IMR-90 (cell line): ENCODE measurements around the gene FRMD5. TPM values are rescaled to one million over a fixed set of nuclear protein-coding genes. Genes with fewer than 3 reads are reported as not detected.
"Not testable (repeated sequence)": the region's sequence is repeated elsewhere in the genome, so short reads cannot be mapped to it uniquely, and the experiment has no call there.

ENCODE experiments used
- ATAC-seq: fragments of 200-7000 bp; cut with Tn5 transposase; 2 replicates; pipeline ENCODE4 v1.9.1; 2020; ENCODE audit warnings: low read depth, mild to moderate bottlenecking, moderate library complexity
- BruUV-seq: library from RNA; stranded (reverse); fragments of 400-500 nt; replicated peaks from 2 replicates; lab custom pipeline; 2021; lab: Mats Ljungman, UMichigan
- CTCF ChIA-PET: fragments of 300-600 bp; formaldehyde crosslinking; extraction: SDS; loops from one replicate; lab custom pipeline; 2021; ENCODE audit warnings: antibody characterized with exemption; lab: Yijun Ruan, JAX
- POLR2A ChIA-PET: fragments of 300-600 bp; sonication (Branson Sonifier 250); formaldehyde crosslinking; loops from one replicate; lab custom pipeline; 2022; ENCODE audit warnings: antibody characterized with exemption; ENCODE audit not compliant: unreplicated experiment; lab: Charles Lee
- DNase-seq: peaks from one replicate; pipeline ENCODE4 v3.0.0; 2013
- H2AFZ ChIP-seq: replicated peaks from 2 replicates; pipeline ENCODE3; 2013; ENCODE audit warnings: low read length, mild to moderate bottlenecking; ENCODE audit not compliant: poor library complexity
- H2AK5ac ChIP-seq: 2 replicates; pipeline ENCODE4 v1.6.1; 2013; ENCODE audit warnings: low read depth, low read length, inconsistent platforms
- H2AK9ac ChIP-seq: replicated peaks from 2 replicates; pipeline ENCODE3; 2013; ENCODE audit warnings: mild to moderate bottlenecking, low read depth, low read length, moderate library complexity; ENCODE audit not compliant: poor library complexity
- H2BK120ac ChIP-seq: 2 replicates; pipeline ENCODE4 v1.6.1; 2013; ENCODE audit warnings: low read depth, low read length, inconsistent platforms
- H2BK15ac ChIP-seq: 3 replicates; pipeline ENCODE4 v1.6.1; 2013; ENCODE audit warnings: low read depth, low read length, inconsistent platforms
- H2BK20ac ChIP-seq: 2 replicates; pipeline ENCODE4 v1.6.1; 2013; ENCODE audit warnings: low read depth, mild to moderate bottlenecking, inconsistent platforms, low read length, moderate library complexity
- H2BK5ac ChIP-seq: 2 replicates; pipeline ENCODE4 v1.6.1; 2013; ENCODE audit warnings: mild to moderate bottlenecking, low read depth, low read length, inconsistent platforms; ENCODE audit not compliant: poor library complexity, severe bottlenecking
- H3K14ac ChIP-seq: replicated peaks from 2 replicates; pipeline ENCODE4 v1.6.1; 2013; ENCODE audit warnings: low read depth, low read length, inconsistent platforms
- H3K18ac ChIP-seq: 2 replicates; pipeline ENCODE4 v1.6.1; 2013; ENCODE audit warnings: low read depth, low read length, control low read depth
- H3K23ac ChIP-seq: 2 replicates; pipeline ENCODE4 v1.6.1; 2013; ENCODE audit warnings: low read depth, low read length, inconsistent platforms
- H3K27ac ChIP-seq: 2 replicates; pipeline ENCODE4 v1.5.1; 2013; ENCODE audit warnings: mild to moderate bottlenecking, control low read depth, low read length; ENCODE audit not compliant: insufficient read depth
- H3K27me3 ChIP-seq: 2 replicates; pipeline ENCODE4 v1.6.1; 2013; ENCODE audit warnings: low read length; ENCODE audit not compliant: control insufficient read depth, insufficient read depth
- H3K36me3 ChIP-seq: 2 replicates; pipeline ENCODE4 v1.6.1; 2013; ENCODE audit warnings: low read length, mixed read lengths; ENCODE audit not compliant: control insufficient read depth, insufficient read depth
- H3K4ac ChIP-seq: 2 replicates; pipeline ENCODE4 v1.6.1; 2013; ENCODE audit warnings: low read depth, low read length, inconsistent platforms
- H3K4me1 ChIP-seq: 2 replicates; pipeline ENCODE4 v1.6.1; 2013; ENCODE audit warnings: low read length, mixed read lengths; ENCODE audit not compliant: control insufficient read depth, insufficient read depth
- H3K4me2 ChIP-seq: 2 replicates; pipeline ENCODE4 v1.6.1; 2013; ENCODE audit warnings: low read depth, mild to moderate bottlenecking, control low read depth, low read length, moderate library complexity
- H3K4me3 ChIP-seq: 2 replicates; pipeline ENCODE4 v1.5.1; 2013; ENCODE audit warnings: low read depth, mild to moderate bottlenecking, control low read depth, low read length, moderate library complexity; ENCODE audit not compliant: insufficient read depth
- H3K56ac ChIP-seq: 2 replicates; pipeline ENCODE4 v1.6.1; 2013; ENCODE audit warnings: low read length, inconsistent platforms; ENCODE audit not compliant: insufficient read depth; ENCODE audit errors: extremely low read depth
- H3K79me1 ChIP-seq, 2 experiments: 2 replicates each; pipeline ENCODE4 v1.6.1; 2013; ENCODE audit warnings: low read length in 2 of 2, inconsistent platforms in 1 of 2, low read depth in 1 of 2
- H3K9ac ChIP-seq: 2 replicates; pipeline ENCODE4 v1.6.1; 2013; ENCODE audit warnings: low read depth, low read length, control low read depth
- H3K9me1 ChIP-seq: 2 replicates; pipeline ENCODE4 v1.6.1; 2013; ENCODE audit warnings: low read length, inconsistent platforms; ENCODE audit not compliant: insufficient read depth
- H3K9me3 ChIP-seq: 2 replicates; pipeline ENCODE4 v1.6.1; 2013; ENCODE audit warnings: low read length; ENCODE audit not compliant: control insufficient read depth, insufficient read depth
- H4K20me1 ChIP-seq: 2 replicates; pipeline ENCODE4 v1.6.1; 2013; ENCODE audit warnings: low read length, inconsistent platforms; ENCODE audit not compliant: insufficient read depth
- H4K5ac ChIP-seq: 2 replicates; pipeline ENCODE4 v1.6.1; 2013; ENCODE audit warnings: mild to moderate bottlenecking, low read depth, low read length, control low read depth
- H4K8ac ChIP-seq, 2 experiments: 2 replicates each; pipeline ENCODE4 v1.6.1; 2013; ENCODE audit warnings: low read depth in 2 of 2, low read length in 2 of 2, control low read depth in 1 of 2, inconsistent platforms in 1 of 2
- H4K91ac ChIP-seq: 2 replicates; pipeline ENCODE4 v1.6.1; 2013; ENCODE audit warnings: low read depth, low read length, inconsistent platforms; ENCODE audit not compliant: insufficient read depth
- MAFK ChIP-seq: IDR thresholded peaks from 2 replicates; pipeline ENCODE4 v1.6.1; 2012; ENCODE audit warnings: low read depth, low read length, improper control_type of control experiment
- RCOR1 ChIP-seq: IDR thresholded peaks from 2 replicates; pipeline ENCODE4 v1.6.1; 2012; ENCODE audit warnings: mild to moderate bottlenecking, low read length, improper control_type of control experiment; ENCODE audit not compliant: insufficient replicate concordance
- WGBS, 2 experiments: methylation state at CpG; one replicate each; pipeline versions ENCODE4 v1.1.5 to v1.1.7; 2013; ENCODE audit warnings: missing lambda C conversion rate in 2 of 2; ENCODE audit not compliant: insufficient read length in 1 of 2; ENCODE audit errors: extremely low coverage in 2 of 2; 5-methylcytosine and 5-hydroxymethylcytosine counted together
- dilution Hi-C: fragments of 300-500 bp; cut with HindIII; formaldehyde crosslinking; loops from one replicate; pipeline ENCODE4 v1.14.3; 2018; ENCODE audit warnings: low sequenced_read_pairs; ENCODE audit not compliant: unreplicated experiment
- in situ Hi-C: fragments of 300-500 bp; cut with MboI; formaldehyde crosslinking; loops from 3 replicates; pipeline ENCODE4 v1.14.3; 2019; ENCODE audit warnings: low sequenced_read_pairs, inconsistent platforms, mixed read lengths
- intact Hi-C: fragments of 100-400 bp; cut with micrococcal nuclease; formaldehyde crosslinking; loops from 2 replicates; pipeline ENCODE4 v1.10.0; 2022
- polyA plus RNA-seq, 3 experiments: library from polyadenylated mRNA; depleted of rRNA; stranded (reverse); fragments of >200 nt; gene quantifications; 2 replicates each; pipeline ENCODE4 v1.2.3, GENCODE V29; 2012; ENCODE audit warnings: low replicate concordance in 1 of 3
- total RNA-seq: library from RNA; depleted of rRNA; stranded (reverse); fragments of >200 nt; gene quantifications from 2 replicates; pipeline ENCODE4 v1.2.3, GENCODE V29; 2012
- TF ChIP-seq, protein P1 (sequence below): conservative IDR thresholded peaks from 2 replicates; pipeline ENCODE4 v1.5.1; 2012; ENCODE audit warnings: mild to moderate bottlenecking, low read depth, low read length, improper control_type of control experiment

The FRMD5 gene
- total and polyA plus RNA-seq, 2 of the 4 experiments (the other 2 are of a cell fraction): 4.1 to 5.4 TPM

DNA sequence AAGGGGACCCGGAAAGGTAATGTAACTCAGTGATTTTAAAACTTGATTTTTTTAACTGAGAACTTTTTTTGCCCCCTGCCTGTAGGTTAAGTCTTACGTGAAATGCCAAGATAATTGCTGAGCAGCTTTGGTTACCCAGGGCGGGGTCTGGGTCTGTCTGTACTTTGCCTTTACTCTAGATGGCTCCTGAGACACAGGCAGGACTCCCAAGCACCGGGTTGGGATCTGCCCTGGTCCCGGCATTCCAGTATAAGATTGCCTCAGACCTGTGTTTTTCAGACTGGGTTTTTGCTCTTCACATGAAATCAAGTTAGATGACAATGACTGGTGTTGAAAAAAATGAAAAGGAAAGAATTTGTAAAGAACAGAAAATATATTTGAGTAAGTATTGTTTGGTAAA, 328.0 kb downstream of the FRMD5 start:
- dilution Hi-C loops (no loop called here), in situ Hi-C loops (no loop called here), intact Hi-C loops (no loop called here)
- POLR2A ChIA-PET: interaction anchor here (0.6 kb wide), 1 partner anchor 26 kb away, joined by 9 read pairs; no protein-coding TSS in a partner anchor
- H4K20me1 ChIP-seq: no peaks in the 10 kb centered on the region
- H2BK15ac ChIP-seq: no peak overlapping the region
- no peak overlapping the region for H4K5ac ChIP-seq
- H2AK5ac ChIP-seq: no peak overlapping the region
- no peaks in the 10 kb centered on the region for H3K27me3 ChIP-seq
- CTCF ChIA-PET: no interaction called here
- no peaks in the 10 kb centered on the region for H3K4me1 ChIP-seq
- DNase-seq: no peak
- no peaks in the 10 kb centered on the region for H3K9me1 ChIP-seq
- no peak overlapping the region for H2BK5ac ChIP-seq
- no peak overlapping the region for H3K4me3 ChIP-seq
- H3K79me1 ChIP-seq: no peaks in the 10 kb centered on the region
- H3K27ac ChIP-seq: no peak overlapping the region
- no peak overlapping the region for H4K8ac ChIP-seq
- H2AFZ ChIP-seq: no peak overlapping the region
- H3K4me2 ChIP-seq: no peak overlapping the region
- H3K18ac ChIP-seq: no peak overlapping the region
- H3K9ac ChIP-seq: no peak overlapping the region
- no peak overlapping the region for H2BK20ac ChIP-seq
- H3K36me3 ChIP-seq: peaks cover 7% of the 10 kb centered on the region
- no peak overlapping the region for H3K4ac ChIP-seq
- H3K56ac ChIP-seq: no peak overlapping the region
- H3K9me3 ChIP-seq: no peaks in the 10 kb centered on the region
- no peak overlapping the region for H2AK9ac ChIP-seq
- H2BK120ac ChIP-seq: no peak overlapping the region
- TF ChIP-seq, protein P1, sequence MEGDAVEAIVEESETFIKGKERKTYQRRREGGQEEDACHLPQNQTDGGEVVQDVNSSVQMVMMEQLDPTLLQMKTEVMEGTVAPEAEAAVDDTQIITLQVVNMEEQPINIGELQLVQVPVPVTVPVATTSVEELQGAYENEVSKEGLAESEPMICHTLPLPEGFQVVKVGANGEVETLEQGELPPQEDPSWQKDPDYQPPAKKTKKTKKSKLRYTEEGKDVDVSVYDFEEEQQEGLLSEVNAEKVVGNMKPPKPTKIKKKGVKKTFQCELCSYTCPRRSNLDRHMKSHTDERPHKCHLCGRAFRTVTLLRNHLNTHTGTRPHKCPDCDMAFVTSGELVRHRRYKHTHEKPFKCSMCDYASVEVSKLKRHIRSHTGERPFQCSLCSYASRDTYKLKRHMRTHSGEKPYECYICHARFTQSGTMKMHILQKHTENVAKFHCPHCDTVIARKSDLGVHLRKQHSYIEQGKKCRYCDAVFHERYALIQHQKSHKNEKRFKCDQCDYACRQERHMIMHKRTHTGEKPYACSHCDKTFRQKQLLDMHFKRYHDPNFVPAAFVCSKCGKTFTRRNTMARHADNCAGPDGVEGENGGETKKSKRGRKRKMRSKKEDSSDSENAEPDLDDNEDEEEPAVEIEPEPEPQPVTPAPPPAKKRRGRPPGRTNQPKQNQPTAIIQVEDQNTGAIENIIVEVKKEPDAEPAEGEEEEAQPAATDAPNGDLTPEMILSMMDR: no peak
- TF ChIP-seq MAFK (no peak), RCOR1 (no peak)
- no peak for ATAC-seq
- BruUV-seq: no TSS peak
- H3K23ac ChIP-seq: no peak overlapping the region
- H4K91ac ChIP-seq: no peak overlapping the region
- 100% methylated on average over 2 of the region's 5 CpGs; no CpG with 5 or more reads in 1 of the 2 experiments for whole genome bisulfite sequencing, 2 experiments
- no peak overlapping the region for H3K14ac ChIP-seq

DNA sequence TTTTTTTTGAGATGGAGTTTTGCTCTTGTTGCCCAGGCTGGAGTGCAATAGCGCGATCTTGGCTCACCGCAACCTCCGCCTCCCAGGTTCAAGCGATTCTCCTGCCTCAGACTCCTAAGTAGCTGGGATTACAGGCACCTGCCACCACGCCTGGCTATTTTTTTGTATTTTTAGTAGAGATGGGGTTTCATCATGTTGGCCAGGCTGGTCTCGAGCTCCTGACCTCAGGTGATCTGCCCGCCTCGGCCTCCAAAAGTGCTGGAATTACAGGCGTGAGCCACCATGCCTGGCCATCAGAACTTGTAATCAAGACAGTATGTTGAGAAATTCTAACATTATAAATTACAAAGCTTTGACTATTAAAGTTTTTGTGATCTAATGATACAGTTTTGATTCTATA, 328.4 kb downstream of the FRMD5 start:
- in situ Hi-C loops, CTCF ChIA-PET: not testable (repeated sequence)
- POLR2A ChIA-PET: interaction anchor here (0.6 kb wide), 1 partner anchor 27 kb away, joined by 9 read pairs; no protein-coding TSS in a partner anchor

More for the DNA sequence above, 328.4 kb downstream of the FRMD5 start:
- H3K9me1 ChIP-seq, H2BK20ac ChIP-seq, H3K23ac ChIP-seq, H3K9me3 ChIP-seq, H4K8ac ChIP-seq, H3K18ac ChIP-seq, H2BK120ac ChIP-seq, H2BK15ac ChIP-seq, H3K14ac ChIP-seq, H4K91ac ChIP-seq, H3K27me3 ChIP-seq, H3K4me1 ChIP-seq, H3K4me3 ChIP-seq, H3K27ac ChIP-seq, H3K4ac ChIP-seq, intact Hi-C loops, H3K4me2 ChIP-seq, H3K9ac ChIP-seq, H2AK5ac ChIP-seq, H4K20me1 ChIP-seq, ATAC-seq, H2AFZ ChIP-seq, H4K5ac ChIP-seq, BruUV-seq, H3K36me3 ChIP-seq, H3K79me1 ChIP-seq, H2AK9ac ChIP-seq, DNase-seq, H3K56ac ChIP-seq, H2BK5ac ChIP-seq, dilution Hi-C loops: not testable (repeated sequence)
- WGBS, 2 experiments: no CpG with 5 or more reads among the region's 10 CpGs
